ENCODE data around the gene UBR1.
"Not testable (repeated sequence)": the region's sequence is repeated elsewhere in the genome, so short reads cannot be mapped to it uniquely, and the experiment has no call there.

UBR1 gene

GRCh38 chr15:42973114-42973513 lies 132.7 kb downstream of the UBR1 start:
- DNase-seq (ENCODE audit: low read depth), result no peak

- DNase-seq (ENCODE audit: low read depth), result no peak
Observed at GRCh38 chr15:42971830-42972229, 134.0 kb downstream of the UBR1 start.

- no peak for DNase-seq (ENCODE audit: low read depth)
Observed at GRCh38 chr15:42964476-42964875, 141.4 kb downstream of the UBR1 start.

- peak; percentile 31 for DNase-seq (ENCODE audit: low read depth)
Observed at GRCh38 chr15:42955518-42955917, 150.3 kb downstream of the UBR1 start.

- no peak for DNase-seq (ENCODE audit: low read depth)
Observed at GRCh38 chr15:42954291-42954690, 151.5 kb downstream of the UBR1 start.

- not testable (repeated sequence) for DNase-seq (ENCODE audit: low read depth)
Observed at GRCh38 chr15:42948898-42949297, 156.9 kb downstream of the UBR1 start.

GRCh38 chr15:42940527-42940926 lies 165.3 kb downstream of the UBR1 start:
- no peak for DNase-seq (ENCODE audit: low read depth)

GRCh38 chr15:42939841-42940240 lies 166.0 kb downstream of the UBR1 start:
- no peak for DNase-seq (ENCODE audit: low read depth)

- DNase-seq (ENCODE audit: low read depth), result no peak
Observed at GRCh38 chr15:42937143-42937542, 168.7 kb downstream of the UBR1 start.

GRCh38 chr15:42933886-42934667 lies 171.8 kb downstream of the UBR1 start:
- DNase-seq (ENCODE audit: low read depth), result no peak

GRCh38 chr15:42932833-42933515 lies 172.9 kb downstream of the UBR1 start:
- DNase-seq (ENCODE audit: low read depth), result no peak

- DNase-seq (ENCODE audit: low read depth), result no peak
Observed at GRCh38 chr15:42931702-42932486, 173.9 kb downstream of the UBR1 start.

GRCh38 chr15:42929306-42929848 lies 176.5 kb downstream of the UBR1 start:
- DNase-seq (ENCODE audit: low read depth), result no peak

- DNase-seq (ENCODE audit: low read depth), result no peak
Observed at GRCh38 chr15:42921342-42921731, 184.5 kb downstream of the UBR1 start.

GRCh38 chr15:42920519-42921341 lies 185.1 kb downstream of the UBR1 start, which contains the start of gene TTBK2:
TSS of gene TTBK2 (minus strand) at chr15:42920778. CDS start at chr15:42878617, 42,161 bp downstream.
- DNase-seq (ENCODE audit: low read depth), result peak; percentile 99

- no peak for DNase-seq (ENCODE audit: low read depth)
Observed at GRCh38 chr15:42919799-42920518, 185.9 kb downstream of the UBR1 start.

- no peak for DNase-seq (ENCODE audit: low read depth)
Observed at GRCh38 chr15:42919308-42919707, 186.5 kb downstream of the UBR1 start.

- no peak for DNase-seq (ENCODE audit: low read depth)
Observed at GRCh38 chr15:42918047-42918446, 187.8 kb downstream of the UBR1 start.

GRCh38 chr15:42915654-42916315 lies 190.1 kb downstream of the UBR1 start:
- DNase-seq (ENCODE audit: low read depth), result no peak
